NB4 (cell line): ENCODE data around the gene ZNF230.

Experiments used
- DNase-seq: peaks from one replicate; pipeline ENCODE4 v3.0.0; 2010; ENCODE audit warnings: low read depth
- H3K4me3 ChIP-seq: one replicate; pipeline ENCODE4 v1.5.1; 2011; ENCODE audit warnings: mild to moderate bottlenecking, low read depth, low read length, moderate library complexity
- MYC ChIP-seq: IDR thresholded peaks from 2 replicates; pipeline ENCODE4 v1.6.1; 2011; ENCODE audit warnings: low read depth, low read length
- POLR2A ChIP-seq: IDR thresholded peaks from 2 replicates; pipeline ENCODE4 v1.6.1; 2011; ENCODE audit warnings: mild to moderate bottlenecking; ENCODE audit not compliant: insufficient read length; ENCODE audit errors: extremely low read depth
- TF ChIP-seq, protein P1 (sequence below): IDR thresholded peaks from 2 replicates; pipeline ENCODE4 v1.6.1; 2011; ENCODE audit warnings: low read depth, low read length
- TF ChIP-seq, protein P2 (sequence below): IDR thresholded peaks from one replicate; pipeline ENCODE4 v1.5.1; 2012; ENCODE audit warnings: low read depth, low read length

Gene ZNF230

DNA sequence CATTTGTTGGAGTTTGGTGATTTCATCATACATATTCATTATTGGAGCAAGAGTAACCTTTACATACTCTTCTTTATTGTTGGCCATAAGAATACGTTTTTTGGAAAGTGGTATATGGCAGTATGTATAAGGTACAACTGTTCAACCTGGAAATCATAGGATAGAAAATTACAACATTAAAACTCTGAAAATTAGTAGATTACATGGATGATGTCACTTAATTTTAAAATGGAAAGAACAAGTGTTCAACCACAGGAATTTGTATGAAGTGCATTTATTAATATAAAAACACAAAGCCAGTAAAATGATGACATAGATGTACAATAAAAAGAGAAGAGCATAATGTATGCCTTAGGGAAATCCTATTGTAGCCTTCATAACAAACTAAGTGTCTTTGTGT, 26.0 kb upstream of the ZNF230 start:
- no peak overlapping the region for H3K4me3 ChIP-seq
- no peak for TF ChIP-seq MYC
- TF ChIP-seq, protein P1, sequence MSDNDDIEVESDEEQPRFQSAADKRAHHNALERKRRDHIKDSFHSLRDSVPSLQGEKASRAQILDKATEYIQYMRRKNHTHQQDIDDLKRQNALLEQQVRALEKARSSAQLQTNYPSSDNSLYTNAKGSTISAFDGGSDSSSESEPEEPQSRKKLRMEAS, result no peak
- TF ChIP-seq POLR2A, result no peak
- TF ChIP-seq, protein P2, sequence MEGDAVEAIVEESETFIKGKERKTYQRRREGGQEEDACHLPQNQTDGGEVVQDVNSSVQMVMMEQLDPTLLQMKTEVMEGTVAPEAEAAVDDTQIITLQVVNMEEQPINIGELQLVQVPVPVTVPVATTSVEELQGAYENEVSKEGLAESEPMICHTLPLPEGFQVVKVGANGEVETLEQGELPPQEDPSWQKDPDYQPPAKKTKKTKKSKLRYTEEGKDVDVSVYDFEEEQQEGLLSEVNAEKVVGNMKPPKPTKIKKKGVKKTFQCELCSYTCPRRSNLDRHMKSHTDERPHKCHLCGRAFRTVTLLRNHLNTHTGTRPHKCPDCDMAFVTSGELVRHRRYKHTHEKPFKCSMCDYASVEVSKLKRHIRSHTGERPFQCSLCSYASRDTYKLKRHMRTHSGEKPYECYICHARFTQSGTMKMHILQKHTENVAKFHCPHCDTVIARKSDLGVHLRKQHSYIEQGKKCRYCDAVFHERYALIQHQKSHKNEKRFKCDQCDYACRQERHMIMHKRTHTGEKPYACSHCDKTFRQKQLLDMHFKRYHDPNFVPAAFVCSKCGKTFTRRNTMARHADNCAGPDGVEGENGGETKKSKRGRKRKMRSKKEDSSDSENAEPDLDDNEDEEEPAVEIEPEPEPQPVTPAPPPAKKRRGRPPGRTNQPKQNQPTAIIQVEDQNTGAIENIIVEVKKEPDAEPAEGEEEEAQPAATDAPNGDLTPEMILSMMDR, result no peak
- no peak for DNase-seq

DNA sequence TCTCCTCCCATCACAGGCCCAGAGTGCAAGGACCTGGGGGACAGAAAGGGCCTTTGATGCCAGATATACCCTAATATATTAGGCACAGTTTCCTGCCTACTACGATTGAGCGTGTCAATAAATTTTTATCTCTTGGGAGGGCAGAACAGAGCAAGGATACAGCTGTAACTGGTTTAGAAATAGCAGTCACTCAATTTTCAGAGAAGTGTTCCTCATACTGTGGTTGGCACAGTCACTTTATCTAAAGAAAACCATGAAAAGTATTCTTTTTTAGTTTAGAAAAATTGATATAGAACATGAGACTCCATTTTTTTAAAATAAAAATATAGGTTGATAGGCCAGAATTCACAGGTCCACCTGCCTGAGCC, 19.2 kb upstream of the ZNF230 start:
- H3K4me3 ChIP-seq, result peak overlapping the region; percentile 80
- DNase-seq, result no peak
- TF ChIP-seq, protein P1, result no peak
- TF ChIP-seq POLR2A (no peak), MYC (no peak)
- TF ChIP-seq, protein P2, result no peak

DNA sequence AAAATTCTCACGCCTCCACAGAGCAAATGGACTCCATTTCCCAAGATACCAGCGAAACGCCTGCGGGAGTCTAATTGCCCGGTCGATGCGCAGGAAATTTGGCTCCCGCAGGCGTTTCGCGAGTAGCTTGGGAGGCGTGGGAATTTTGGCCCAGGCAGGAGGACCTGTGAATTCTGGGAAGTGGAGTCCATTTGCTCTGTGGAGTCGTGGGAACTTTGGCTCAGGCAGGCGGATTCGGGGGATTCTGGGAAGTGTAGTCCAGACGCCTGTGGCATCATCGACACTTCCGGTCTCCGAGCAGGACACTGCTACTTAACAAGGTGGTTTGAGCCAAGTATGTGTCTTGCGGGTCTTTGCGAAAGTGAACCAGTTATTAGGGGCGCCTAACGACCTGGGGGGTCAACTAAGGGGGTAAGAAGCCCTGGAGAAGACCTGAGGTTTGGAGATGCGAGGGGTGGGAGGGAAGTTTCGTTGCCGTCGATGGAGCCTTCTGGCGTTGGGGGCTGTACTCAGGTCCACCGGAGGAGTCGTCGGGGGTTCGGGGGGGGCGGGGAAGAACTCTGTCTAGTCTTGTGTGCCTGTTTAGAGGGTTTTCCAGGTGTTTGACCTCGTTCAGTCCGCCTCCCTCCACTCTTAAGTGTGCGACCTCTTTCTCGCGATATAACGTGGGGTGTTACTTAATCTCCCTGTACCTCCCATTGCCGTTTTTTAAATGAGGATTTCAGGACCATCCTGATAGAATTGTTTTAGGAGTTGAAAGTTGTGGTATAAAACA, 18.7 kb upstream of the ZNF230 start, which contains the start of gene ZNF155:
Gene ZNF155, plus strand, starts transcription at position 277 of the 775 bp plus-strand sequence. CDS start 4,356 bp downstream, outside the sequence.
- DNase-seq, result peak; percentile 92
- peak within 1 kb of the TSS; percentile 80 for H3K4me3 ChIP-seq
- TF ChIP-seq POLR2A, result no peak
- TF ChIP-seq MYC, result no peak
- TF ChIP-seq, protein P1, result no peak
- TF ChIP-seq, protein P2, result no peak

DNA sequence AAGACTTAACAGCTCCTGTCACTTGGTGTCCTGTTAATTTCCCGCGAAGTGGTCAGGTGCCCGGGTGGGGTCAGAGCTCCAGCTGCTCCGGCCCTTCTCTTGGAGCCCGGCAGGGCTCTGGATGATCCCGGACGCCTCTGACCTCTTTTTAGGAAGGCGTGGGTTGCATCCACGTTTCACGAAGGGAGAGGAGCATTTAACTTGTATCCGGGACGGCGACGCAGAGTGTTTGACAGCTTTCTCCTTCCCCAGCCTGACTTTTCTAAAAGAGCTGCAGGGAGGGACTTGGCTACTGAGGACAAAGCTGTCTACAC, 18.1 kb upstream of the ZNF230 start:
- no peak for DNase-seq
- peak overlapping the region; percentile 80 for H3K4me3 ChIP-seq
- TF ChIP-seq MYC, result no peak
- TF ChIP-seq, protein P1, result no peak
- TF ChIP-seq POLR2A, result no peak
- TF ChIP-seq, protein P2, result no peak

DNA sequence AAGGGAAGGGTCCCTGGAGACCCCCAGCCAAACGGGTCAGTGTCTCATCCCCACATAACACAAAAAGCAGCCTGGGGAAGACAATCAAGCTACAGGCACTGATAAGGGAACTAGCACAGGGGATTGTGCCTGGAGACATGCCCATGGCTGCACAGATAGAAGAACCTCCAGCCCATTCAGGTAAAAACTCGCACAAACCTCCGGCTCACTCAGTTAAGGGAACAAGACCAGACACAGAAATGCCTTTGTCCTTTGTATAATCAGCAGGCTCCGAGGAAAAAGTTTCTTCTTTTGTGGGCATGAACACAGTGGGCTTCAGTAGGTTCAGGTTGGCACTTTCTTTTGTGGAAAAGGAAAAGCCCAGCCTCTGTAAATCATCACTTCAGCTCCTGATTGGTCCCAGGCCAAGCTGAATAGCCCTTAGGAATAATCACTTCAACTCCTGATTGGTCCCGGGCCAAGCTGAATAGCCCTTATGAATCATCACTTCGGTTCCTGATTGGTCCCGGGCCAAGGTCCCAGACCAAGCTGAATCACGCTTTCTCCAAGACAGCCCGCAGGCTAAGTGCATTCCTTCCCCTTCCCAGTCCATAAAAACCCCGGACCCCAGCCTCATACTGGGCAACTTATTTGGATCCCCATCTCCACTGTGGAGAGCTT, 5.0 kb upstream of the ZNF230 start:
- no peak overlapping the region for H3K4me3 ChIP-seq
- DNase-seq, result no peak
- no peak for TF ChIP-seq POLR2A
- TF ChIP-seq, protein P2, result no peak
- TF ChIP-seq, protein P1, result no peak
- TF ChIP-seq MYC, result no peak
